ENCODE results near the gene DPYD. TPM values are rescaled to one million over a fixed set of nuclear protein-coding genes. Genes with fewer than 3 reads are reported as not detected.

The DPYD gene
- total and polyA plus RNA-seq, 12 donors = 4.1 to 22.0 (median 7.0) TPM

DNA sequence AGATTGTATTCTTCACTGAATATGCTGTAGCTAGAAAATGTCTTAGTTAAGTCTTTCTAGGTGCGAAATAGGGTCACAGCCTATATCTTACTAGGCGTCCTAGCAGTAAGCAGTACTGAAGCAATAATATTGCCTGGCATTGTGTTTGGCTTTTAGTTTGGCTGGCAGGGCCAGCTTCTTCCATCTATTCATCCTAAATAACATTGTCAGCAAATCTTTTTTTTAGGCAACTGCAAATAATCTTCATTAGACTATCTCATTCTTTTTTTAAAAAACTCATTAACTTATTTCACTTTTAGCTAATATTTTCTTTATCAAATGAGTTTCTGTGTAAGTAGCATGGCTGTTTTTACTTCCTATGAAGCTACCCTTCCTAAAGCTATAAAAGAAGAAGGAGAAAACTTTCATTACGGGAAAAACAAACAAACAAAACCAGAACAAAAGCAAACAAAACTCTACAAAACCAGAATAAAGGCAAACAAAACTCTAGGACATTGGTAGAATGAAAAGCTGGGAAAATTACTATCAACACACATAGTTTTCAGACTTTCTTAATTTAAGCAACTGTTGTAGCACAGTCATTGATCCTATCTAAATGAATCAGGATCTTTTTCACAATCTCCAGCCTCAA, 506.0 kb downstream of the DPYD start:
- H3K36me3 ChIP-seq = peaks cover 0 to 2% (median 0%) of the 10 kb centered on the region in 9 donors
- WGBS, 2 donors = 95 to 99% methylated on average over 3 of the region's 3 CpGs

GRCh38 chr1:97412737-97413136, 508.1 kb downstream of the DPYD start:
- Histone ChIP-seq H3K4me1 (no peaks in the 10 kb centered on the region), H3K36me3 (peaks cover 0 to 6% (median 0%) of the 10 kb centered on the region in 9 donors), H3K4me3 (no peak overlapping the region), H3K27me3 (no peaks in the 10 kb centered on the region), H3K27ac (no peak overlapping the region), H3K9me3 (no peaks in the 10 kb centered on the region)
- no peak for ATAC-seq
- TF ChIP-seq CTCF (IDR thresholded peaks at IDR 0.05) = no peak
- no peak for DNase-seq
- WGBS, 2 donors = 32 to 79% methylated on average over 1 of the region's 1 CpG
- intact Hi-C loops (cut with DNase I) = no loop called here

More for the DNA sequence above, 506.0 kb downstream of the DPYD start:
- H3K9me3 ChIP-seq = no peaks in the 10 kb centered on the region
- H3K27me3 ChIP-seq = no peaks in the 10 kb centered on the region
- H3K4me3 ChIP-seq = no peak overlapping the region
- DNase-seq (no peak), ATAC-seq (no peak)
- H3K27ac ChIP-seq = no peak overlapping the region
- intact Hi-C loops (cut with DNase I) = no loop called here
- H3K4me1 ChIP-seq = no peaks in the 10 kb centered on the region
- no peak for TF ChIP-seq CTCF (IDR thresholded peaks at IDR 0.05)

DNA sequence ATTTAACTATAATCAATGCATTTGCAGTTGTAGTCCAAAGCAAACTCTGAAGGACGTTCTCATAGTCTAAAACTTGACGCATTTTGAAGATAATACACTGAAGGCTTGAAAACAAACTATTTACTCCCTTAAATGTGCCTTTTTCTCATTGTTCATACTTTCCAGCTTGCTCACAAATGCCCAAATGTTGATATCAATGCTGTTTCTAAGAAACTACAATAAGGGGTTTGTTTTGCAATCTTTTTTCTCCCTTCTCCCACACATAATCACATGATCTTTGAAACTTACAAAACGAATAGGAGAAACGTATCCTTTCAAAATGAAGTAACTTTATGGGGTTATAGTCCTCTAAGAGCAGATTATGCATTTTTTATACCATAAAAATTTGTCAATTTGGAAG, 508.7 kb downstream of the DPYD start:
- Histone ChIP-seq H3K27me3 (no peaks in the 10 kb centered on the region), H3K27ac (no peak overlapping the region), H3K4me1 (no peaks in the 10 kb centered on the region), H3K4me3 (no peak overlapping the region), H3K36me3 (peaks cover 0 to 6% (median 0%) of the 10 kb centered on the region in 9 donors), H3K9me3 (no peaks in the 10 kb centered on the region)
- DNase-seq (no peak), ATAC-seq (no peak)
- no peak for TF ChIP-seq CTCF (IDR thresholded peaks at IDR 0.05)
- 76 to 82% methylated on average over 4 of the region's 4 CpGs for WGBS, 2 donors
- intact Hi-C loops (cut with DNase I) = no loop called here

DNA sequence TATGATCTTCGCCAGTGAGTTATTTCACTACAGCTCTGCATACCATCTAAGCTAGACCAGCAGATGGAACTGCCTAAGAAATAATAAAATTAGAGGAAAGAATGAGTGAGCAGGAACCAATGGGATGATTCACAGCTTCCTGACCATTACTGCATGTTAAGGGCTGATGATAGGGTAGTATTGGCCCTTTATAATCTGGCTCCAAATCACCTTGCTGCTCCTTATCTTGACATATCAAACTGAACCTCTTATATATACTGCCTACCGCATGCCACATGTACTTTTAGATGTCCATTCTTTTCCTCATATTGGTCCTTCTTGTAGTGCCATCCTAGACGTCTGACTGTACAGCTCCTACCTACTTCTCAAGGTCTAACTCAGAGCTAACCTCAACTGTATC, 524.4 kb downstream of the DPYD start:
- 70 to 93% methylated on average over 3 of the region's 3 CpGs for WGBS, 2 donors
- Histone ChIP-seq H3K9me3 (peaks cover 0 to 10% (median 0%) of the 10 kb centered on the region in 11 donors), H3K27ac (no peak overlapping the region), H3K36me3 (no peaks in the 10 kb centered on the region), H3K27me3 (no peaks in the 10 kb centered on the region), H3K4me3 (no peak overlapping the region), H3K4me1 (no peaks in the 10 kb centered on the region)
- ATAC-seq (no peak), DNase-seq (no peak)
- intact Hi-C loops (cut with DNase I) = no loop called here
- TF ChIP-seq CTCF (IDR thresholded peaks at IDR 0.05) = no peak

All from heart right ventricle (tissue), 16 donors.